Measurements from ENCODE around the gene SLC9A7.

DNA sequence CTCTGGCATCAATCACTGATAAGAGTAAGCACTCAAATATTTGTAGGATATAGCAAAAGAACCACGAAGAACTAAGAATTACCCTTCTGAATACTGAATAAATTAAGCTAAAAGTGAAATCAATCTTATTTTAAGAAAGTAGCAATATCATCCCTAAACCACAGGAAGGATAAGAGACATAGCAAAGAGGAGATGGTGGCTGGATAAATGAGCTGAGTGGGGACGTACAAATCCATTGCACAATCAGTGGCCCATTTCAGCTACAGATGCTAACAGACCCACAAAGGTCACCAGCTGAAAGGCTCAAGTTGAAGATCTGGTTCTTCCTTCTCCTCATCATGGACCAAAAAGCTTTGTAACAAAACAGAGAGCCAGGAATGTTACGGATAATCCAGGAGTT is 77.1 kb downstream of the SLC9A7 start:
- TF ChIP-seq, protein P1, sequence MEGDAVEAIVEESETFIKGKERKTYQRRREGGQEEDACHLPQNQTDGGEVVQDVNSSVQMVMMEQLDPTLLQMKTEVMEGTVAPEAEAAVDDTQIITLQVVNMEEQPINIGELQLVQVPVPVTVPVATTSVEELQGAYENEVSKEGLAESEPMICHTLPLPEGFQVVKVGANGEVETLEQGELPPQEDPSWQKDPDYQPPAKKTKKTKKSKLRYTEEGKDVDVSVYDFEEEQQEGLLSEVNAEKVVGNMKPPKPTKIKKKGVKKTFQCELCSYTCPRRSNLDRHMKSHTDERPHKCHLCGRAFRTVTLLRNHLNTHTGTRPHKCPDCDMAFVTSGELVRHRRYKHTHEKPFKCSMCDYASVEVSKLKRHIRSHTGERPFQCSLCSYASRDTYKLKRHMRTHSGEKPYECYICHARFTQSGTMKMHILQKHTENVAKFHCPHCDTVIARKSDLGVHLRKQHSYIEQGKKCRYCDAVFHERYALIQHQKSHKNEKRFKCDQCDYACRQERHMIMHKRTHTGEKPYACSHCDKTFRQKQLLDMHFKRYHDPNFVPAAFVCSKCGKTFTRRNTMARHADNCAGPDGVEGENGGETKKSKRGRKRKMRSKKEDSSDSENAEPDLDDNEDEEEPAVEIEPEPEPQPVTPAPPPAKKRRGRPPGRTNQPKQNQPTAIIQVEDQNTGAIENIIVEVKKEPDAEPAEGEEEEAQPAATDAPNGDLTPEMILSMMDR (IDR thresholded peaks at IDR 0.05), result no peak
- TF ChIP-seq POLR2A (IDR thresholded peaks at IDR 0.05), result no peak

All from adrenal gland (tissue), 5 donors.